Stimulated activated CD4-positive, alpha-beta T cell treated with anti-CD3 and anti-CD28 coated beads, Interleukin-4, amount 100 ng/mL, for 48 hours (primary cell): ENCODE data around the gene CCDC83.

Source experiments
- DNase-seq, 2 donors: peaks; one replicate each; pipeline ENCODE4 v3.0.0-alpha.2; 2020; ENCODE audit warnings: low read depth in 2 of 2

CCDC83 gene

GRCh38 chr11:85855341-85855656, at the start of gene CCDC83:
CCDC83 (plus strand) TSS chr11:85855383; CDS start chr11:85865124, 9,741 bp downstream.
- DNase-seq = no peak

GRCh38 chr11:85805387-85805786, 49.8 kb upstream of the CCDC83 start:
- no peak for DNase-seq

GRCh38 chr11:85806016-85806415, 49.2 kb upstream of the CCDC83 start:
- no peak for DNase-seq

GRCh38 chr11:85806876-85807275, 48.3 kb upstream of the CCDC83 start:
- no peak for DNase-seq

- DNase-seq = no peak
Measured at GRCh38 chr11:85809191-85809590, 46.0 kb upstream of the CCDC83 start.

- no peak for DNase-seq
Measured at GRCh38 chr11:85809863-85810262, 45.3 kb upstream of the CCDC83 start.

- no peak for DNase-seq
Measured at GRCh38 chr11:85810521-85810870, 44.7 kb upstream of the CCDC83 start.

- peak; percentile 56 to 65 for DNase-seq
Measured at GRCh38 chr11:85810871-85811611, 44.1 kb upstream of the CCDC83 start, which contains the start of gene SYTL2. SYTL2 (minus strand) TSS chr11:85811141; CDS start chr11:85757725, 53,416 bp downstream.

GRCh38 chr11:85811624-85812023, 43.6 kb upstream of the CCDC83 start:
- DNase-seq = no peak

GRCh38 chr11:85813721-85814120, 41.5 kb upstream of the CCDC83 start:
- DNase-seq = no peak

GRCh38 chr11:85815186-85815931, 39.8 kb upstream of the CCDC83 start:
- no peak for DNase-seq

GRCh38 chr11:85819441-85819840, 35.7 kb upstream of the CCDC83 start:
- no peak for DNase-seq

GRCh38 chr11:85821636-85822035, 33.5 kb upstream of the CCDC83 start:
- DNase-seq = no peak

GRCh38 chr11:85822814-85823213, 32.4 kb upstream of the CCDC83 start:
- DNase-seq = no peak

GRCh38 chr11:85823816-85824215, 31.4 kb upstream of the CCDC83 start:
- DNase-seq = no peak

- DNase-seq = no peak
Measured at GRCh38 chr11:85825616-85826015, 29.6 kb upstream of the CCDC83 start.

GRCh38 chr11:85826116-85826855, 28.9 kb upstream of the CCDC83 start:
- no peak for DNase-seq

GRCh38 chr11:85827748-85828639, 27.2 kb upstream of the CCDC83 start:
- DNase-seq = no peak

GRCh38 chr11:85828640-85828978, 26.6 kb upstream of the CCDC83 start:
- DNase-seq = no peak

- DNase-seq = no peak
Measured at GRCh38 chr11:85829172-85829571, 26.0 kb upstream of the CCDC83 start.

- DNase-seq = no peak
Measured at GRCh38 chr11:85831050-85831449, 24.1 kb upstream of the CCDC83 start.

GRCh38 chr11:85835263-85835662, 19.9 kb upstream of the CCDC83 start:
- DNase-seq = no peak
